ENCODE results near the gene GRM5.
"Not testable (repeated sequence)": the region's sequence is repeated elsewhere in the genome, so short reads cannot be mapped to it uniquely, and the experiment has no call there.

GRM5 gene

GRCh38 chr11:88507771-88508417, 557.9 kb downstream of the GRM5 start:
- no peak for DNase-seq (ENCODE audit: low read depth, low spot score)

GRCh38 chr11:88501541-88501940, 564.2 kb downstream of the GRM5 start:
- DNase-seq (ENCODE audit: low read depth, low spot score): no peak

- DNase-seq (ENCODE audit: low read depth, low spot score): no peak
Observed at GRCh38 chr11:88495836-88496235, 569.9 kb downstream of the GRM5 start.

GRCh38 chr11:88494848-88495247, 570.9 kb downstream of the GRM5 start:
- no peak for DNase-seq (ENCODE audit: low read depth, low spot score)

- DNase-seq (ENCODE audit: low read depth, low spot score): no peak
Observed at GRCh38 chr11:88491674-88492073, 574.1 kb downstream of the GRM5 start.

GRCh38 chr11:88489030-88489429, 576.8 kb downstream of the GRM5 start:
- no peak for DNase-seq (ENCODE audit: low read depth, low spot score)

- no peak for DNase-seq (ENCODE audit: low read depth, low spot score)
Observed at GRCh38 chr11:88487646-88488045, 578.1 kb downstream of the GRM5 start.

GRCh38 chr11:88484873-88485621, 580.7 kb downstream of the GRM5 start:
- DNase-seq (ENCODE audit: low read depth, low spot score): peak; percentile 4

GRCh38 chr11:88482871-88483301, 582.9 kb downstream of the GRM5 start:
- no peak for DNase-seq (ENCODE audit: low read depth, low spot score)

- DNase-seq (ENCODE audit: low read depth, low spot score): no peak
Observed at GRCh38 chr11:88480223-88480622, 585.6 kb downstream of the GRM5 start.

- DNase-seq (ENCODE audit: low read depth, low spot score): no peak
Observed at GRCh38 chr11:88478136-88478815, 587.5 kb downstream of the GRM5 start.

- no peak for DNase-seq (ENCODE audit: low read depth, low spot score)
Observed at GRCh38 chr11:88475991-88476418, 589.8 kb downstream of the GRM5 start.

GRCh38 chr11:88474655-88475054, 591.1 kb downstream of the GRM5 start:
- no peak for DNase-seq (ENCODE audit: low read depth, low spot score)

- no peak for DNase-seq (ENCODE audit: low read depth, low spot score)
Observed at GRCh38 chr11:88469561-88470225, 596.1 kb downstream of the GRM5 start.

- DNase-seq (ENCODE audit: low read depth, low spot score): no peak
Observed at GRCh38 chr11:88464528-88464927, 601.3 kb downstream of the GRM5 start.

- not testable (repeated sequence) for DNase-seq (ENCODE audit: low read depth, low spot score)
Observed at GRCh38 chr11:88463301-88463700, 602.5 kb downstream of the GRM5 start.

- not testable (repeated sequence) for DNase-seq (ENCODE audit: low read depth, low spot score)
Observed at GRCh38 chr11:88458047-88458446, 607.7 kb downstream of the GRM5 start.

GRCh38 chr11:88455974-88456373, 609.8 kb downstream of the GRM5 start:
- DNase-seq (ENCODE audit: low read depth, low spot score): no peak

- no peak for DNase-seq (ENCODE audit: low read depth, low spot score)
Observed at GRCh38 chr11:88454881-88455280, 610.9 kb downstream of the GRM5 start.
